DOHH2 (cell line): ENCODE results near the gene C2orf49.

ENCODE experiments used
- H3F3A ChIP-seq: fragments of 200-600 bp; sonication (generic), shearing (Covaris generic); 2 replicates; pipeline ENCODE4 v1.6.0; 2016; ENCODE audit warnings: antibody characterized with exemption, mild to moderate bottlenecking; ENCODE audit not compliant: control insufficient read depth, insufficient read depth
- H3K27ac ChIP-seq: fragments of 200-600 bp; sonication (generic); 2 replicates; pipeline ENCODE4 v1.5.1; 2014; ENCODE audit warnings: low read depth, mild to moderate bottlenecking, low read length, moderate library complexity
- H3K27me3 ChIP-seq: fragments of 200-600 bp; sonication (generic); 2 replicates; pipeline ENCODE4 v1.6.1; 2014; ENCODE audit warnings: mild to moderate bottlenecking, low read length, mixed read lengths; ENCODE audit not compliant: control insufficient read depth
- H3K36me3 ChIP-seq: fragments of 200-600 bp; sonication (generic); 2 replicates; pipeline ENCODE4 v1.6.1; 2014; ENCODE audit warnings: mild to moderate bottlenecking, low read length, moderate library complexity, mixed read lengths; ENCODE audit not compliant: control insufficient read depth
- H3K4me1 ChIP-seq: fragments of 200-600 bp; sonication (generic); 2 replicates; pipeline ENCODE4 v1.6.1; 2014; ENCODE audit warnings: mild to moderate bottlenecking, low read length, mixed read lengths; ENCODE audit not compliant: control insufficient read depth
- H3K4me2 ChIP-seq: fragments of 200-600 bp; sonication (generic); 2 replicates; pipeline ENCODE4 v1.6.0; 2014; ENCODE audit warnings: mild to moderate bottlenecking, low read length, moderate library complexity
- H3K4me3 ChIP-seq: fragments of 200-600 bp; sonication (generic); 2 replicates; pipeline ENCODE4 v1.5.1; 2014; ENCODE audit warnings: mild to moderate bottlenecking, low read length, mixed read lengths
- H3K79me2 ChIP-seq: fragments of 200-600 bp; sonication (generic); 2 replicates; pipeline ENCODE4 v1.6.1; 2014; ENCODE audit warnings: mild to moderate bottlenecking, low read length, mixed read lengths; ENCODE audit not compliant: control insufficient read depth
- H3K9me2 ChIP-seq: fragments of 200-600 bp; sonication (generic); replicated peaks from 2 replicates; pipeline ENCODE4 v1.6.1; 2014; ENCODE audit warnings: mild to moderate bottlenecking, low read length, mixed read lengths; ENCODE audit not compliant: control insufficient read depth
- H3K9me3 ChIP-seq: fragments of 200-600 bp; sonication (generic); 2 replicates; pipeline ENCODE4 v1.6.1; 2014; ENCODE audit warnings: antibody characterized with exemption, low read length, mixed read lengths; ENCODE audit not compliant: control insufficient read depth, insufficient read depth
- H4K20me1 ChIP-seq: fragments of 200-600 bp; sonication (generic); 2 replicates; pipeline ENCODE4 v1.6.0; 2014; ENCODE audit warnings: low read depth, mild to moderate bottlenecking, antibody characterized with exemption, low read length, moderate library complexity; ENCODE audit not compliant: control insufficient read depth, insufficient read depth
- CTCF ChIP-seq: fragments of 200-600 bp; sonication (generic); IDR thresholded peaks from one replicate; pipeline ENCODE4 v1.5.1; 2014; ENCODE audit warnings: antibody characterized with exemption, mild to moderate bottlenecking, low read depth, low read length; ENCODE audit not compliant: poor library complexity, severe bottlenecking
- EZH2phosphoT487 ChIP-seq: fragments of 200-600 bp; sonication (generic); IDR thresholded peaks from 2 replicates; pipeline ENCODE4 v1.6.1; 2017; ENCODE audit warnings: borderline replicate concordance, mild to moderate bottlenecking, antibody characterized with exemption, low read length, moderate library complexity, mixed read lengths

The C2orf49 gene

GRCh38 chr2:105390454-105390853 is 53.1 kb downstream of the C2orf49 start:
- no peak overlapping the region for H3K4me2 ChIP-seq
- TF ChIP-seq CTCF (no peak), EZH2phosphoT487 (no peak)
- no peaks in the 10 kb centered on the region for H3K4me1 ChIP-seq
- no peaks in the 10 kb centered on the region for H4K20me1 ChIP-seq
- no peak overlapping the region for H3K27ac ChIP-seq
- H3F3A ChIP-seq = no peaks in the 10 kb centered on the region
- no peaks in the 10 kb centered on the region for H3K36me3 ChIP-seq
- peaks cover 2% of the 10 kb centered on the region; the same call in 1 of the 2 replicates for H3K27me3 ChIP-seq
- no peaks in the 10 kb centered on the region for H3K9me3 ChIP-seq
- no peaks in the 10 kb centered on the region for H3K9me2 ChIP-seq
- no peaks in the 10 kb centered on the region for H3K79me2 ChIP-seq
- H3K4me3 ChIP-seq = no peak overlapping the region

GRCh38 chr2:105391058-105391627 is 53.8 kb downstream of the C2orf49 start:
- Histone ChIP-seq H4K20me1 (no peaks in the 10 kb centered on the region), H3F3A (no peaks in the 10 kb centered on the region), H3K9me2 (no peaks in the 10 kb centered on the region), H3K4me1 (no peaks in the 10 kb centered on the region), H3K27me3 (peaks cover 2% of the 10 kb centered on the region; the same call in 1 of the 2 replicates), H3K4me3 (no peak overlapping the region), H3K4me2 (no peak overlapping the region), H3K27ac (no peak overlapping the region), H3K36me3 (no peaks in the 10 kb centered on the region), H3K79me2 (no peaks in the 10 kb centered on the region), H3K9me3 (no peaks in the 10 kb centered on the region)
- TF ChIP-seq CTCF (no peak), EZH2phosphoT487 (no peak)

- TF ChIP-seq EZH2phosphoT487 = no peak
- no peak for TF ChIP-seq CTCF
- H3K4me1 ChIP-seq = no peaks in the 10 kb centered on the region
- no peaks in the 10 kb centered on the region for H4K20me1 ChIP-seq
- no peaks in the 10 kb centered on the region for H3K9me3 ChIP-seq
- H3K27me3 ChIP-seq = peaks cover 2% of the 10 kb centered on the region; the same call in 1 of the 2 replicates
- no peaks in the 10 kb centered on the region for H3F3A ChIP-seq
- H3K4me2 ChIP-seq = no peak overlapping the region
- no peaks in the 10 kb centered on the region for H3K9me2 ChIP-seq
- no peak overlapping the region for H3K4me3 ChIP-seq
- H3K36me3 ChIP-seq = no peaks in the 10 kb centered on the region
- H3K79me2 ChIP-seq = no peaks in the 10 kb centered on the region
- no peak overlapping the region for H3K27ac ChIP-seq
These were observed 54.7 kb downstream of the C2orf49 start for GRCh38 chr2:105391763-105392662.
